MG63 (cell line): ENCODE data around the gene SEC61B. TPM values are rescaled to one million over a fixed set of nuclear protein-coding genes. Genes with fewer than 3 reads are reported as not detected.

ENCODE experiments used
- DNase-seq: peaks from one replicate; pipeline ENCODE4 v3.0.0-alpha.2; 2020
- H3K27me3 ChIP-seq: fragments of 250-450 bp; sonication (Bioruptor Pico); 2 replicates; pipeline ENCODE4 v1.5.1; 2020; ENCODE audit warnings: mild to moderate bottlenecking, moderate library complexity
- H3K36me3 ChIP-seq: fragments of 250-450 bp; sonication (Bioruptor Pico); 2 replicates; pipeline ENCODE4 v1.5.1; 2020; ENCODE audit warnings: mild to moderate bottlenecking, moderate library complexity
- H3K4me3 ChIP-seq: fragments of 250-450 bp; sonication (Bioruptor Pico); 2 replicates; pipeline ENCODE4 v1.5.1; 2020; ENCODE audit warnings: mild to moderate bottlenecking, moderate library complexity
- H3K9me3 ChIP-seq: fragments of 250-450 bp; sonication (Bioruptor Pico); 2 replicates; pipeline ENCODE4 v1.5.1; 2020; ENCODE audit warnings: mild to moderate bottlenecking, moderate library complexity
- total RNA-seq: library from RNA; depleted of rRNA; stranded (reverse); fragments of >200 nt; shearing (Covaris generic); gene quantifications from 2 replicates; pipeline ENCODE4 v1.2.3, GENCODE V29; 2014; ENCODE audit warnings: low replicate concordance

SEC61B gene
- total RNA-seq, 1 experiment from 2014 or later: 171 TPM

GRCh38 chr9:99253134-99253533, 31.1 kb downstream of the SEC61B start:
- H3K4me3 ChIP-seq: no peak overlapping the region
- H3K9me3 ChIP-seq: no peaks in the 10 kb centered on the region
- DNase-seq: no peak
- no peaks in the 10 kb centered on the region for H3K36me3 ChIP-seq
- no peaks in the 10 kb centered on the region for H3K27me3 ChIP-seq

GRCh38 chr9:99253772-99254431, 31.8 kb downstream of the SEC61B start:
- Histone ChIP-seq H3K9me3 (no peaks in the 10 kb centered on the region), H3K36me3 (no peaks in the 10 kb centered on the region), H3K4me3 (no peak overlapping the region), H3K27me3 (no peaks in the 10 kb centered on the region)
- peak; percentile 58 for DNase-seq

- Histone ChIP-seq H3K36me3 (no peaks in the 10 kb centered on the region), H3K4me3 (no peak overlapping the region), H3K9me3 (no peaks in the 10 kb centered on the region), H3K27me3 (no peaks in the 10 kb centered on the region)
- no peak for DNase-seq
Measured at GRCh38 chr9:99255651-99256050, 33.6 kb downstream of the SEC61B start.

GRCh38 chr9:99257723-99258389, 35.8 kb downstream of the SEC61B start:
- Histone ChIP-seq H3K36me3 (no peaks in the 10 kb centered on the region), H3K9me3 (no peaks in the 10 kb centered on the region), H3K4me3 (no peak overlapping the region), H3K27me3 (no peaks in the 10 kb centered on the region)
- DNase-seq: no peak

GRCh38 chr9:99259231-99259918, 37.3 kb downstream of the SEC61B start:
- no peaks in the 10 kb centered on the region for H3K9me3 ChIP-seq
- no peak for DNase-seq
- no peak overlapping the region for H3K4me3 ChIP-seq
- no peaks in the 10 kb centered on the region for H3K27me3 ChIP-seq
- no peaks in the 10 kb centered on the region for H3K36me3 ChIP-seq

- DNase-seq: no peak
- no peaks in the 10 kb centered on the region for H3K36me3 ChIP-seq
- no peaks in the 10 kb centered on the region for H3K27me3 ChIP-seq
- H3K4me3 ChIP-seq: no peak overlapping the region
- no peaks in the 10 kb centered on the region for H3K9me3 ChIP-seq
Measured at GRCh38 chr9:99261923-99262322, 39.8 kb downstream of the SEC61B start.

GRCh38 chr9:99262949-99263418, 40.9 kb downstream of the SEC61B start:
- Histone ChIP-seq H3K4me3 (no peak overlapping the region), H3K36me3 (no peaks in the 10 kb centered on the region), H3K9me3 (no peaks in the 10 kb centered on the region), H3K27me3 (no peaks in the 10 kb centered on the region)
- DNase-seq: no peak

GRCh38 chr9:99264070-99264680, 42.1 kb downstream of the SEC61B start:
- DNase-seq: peak; percentile 10

GRCh38 chr9:99265691-99266090, 43.6 kb downstream of the SEC61B start:
- no peak for DNase-seq
- Histone ChIP-seq H3K4me3 (no peak overlapping the region), H3K36me3 (no peaks in the 10 kb centered on the region), H3K9me3 (no peaks in the 10 kb centered on the region), H3K27me3 (no peaks in the 10 kb centered on the region)

More at GRCh38 chr9:99264070-99264680, 42.1 kb downstream of the SEC61B start:
- Histone ChIP-seq H3K9me3 (no peaks in the 10 kb centered on the region), H3K4me3 (no peak overlapping the region), H3K27me3 (no peaks in the 10 kb centered on the region), H3K36me3 (no peaks in the 10 kb centered on the region)

GRCh38 chr9:99266255-99267023, 44.4 kb downstream of the SEC61B start:
- peak; percentile 33 for DNase-seq
- no peak overlapping the region for H3K4me3 ChIP-seq
- no peaks in the 10 kb centered on the region for H3K9me3 ChIP-seq
- H3K27me3 ChIP-seq: no peaks in the 10 kb centered on the region
- no peaks in the 10 kb centered on the region for H3K36me3 ChIP-seq

- no peak overlapping the region for H3K4me3 ChIP-seq
- peak; percentile 9 for DNase-seq
- H3K9me3 ChIP-seq: no peaks in the 10 kb centered on the region
- H3K36me3 ChIP-seq: no peaks in the 10 kb centered on the region
- H3K27me3 ChIP-seq: no peaks in the 10 kb centered on the region
Measured at GRCh38 chr9:99269416-99269815, 47.3 kb downstream of the SEC61B start.

GRCh38 chr9:99270491-99270890, 48.4 kb downstream of the SEC61B start:
- Histone ChIP-seq H3K9me3 (no peaks in the 10 kb centered on the region), H3K4me3 (no peak overlapping the region), H3K27me3 (no peaks in the 10 kb centered on the region), H3K36me3 (no peaks in the 10 kb centered on the region)
- no peak for DNase-seq

GRCh38 chr9:99272836-99273235, 50.8 kb downstream of the SEC61B start:
- H3K4me3 ChIP-seq: no peak overlapping the region
- no peaks in the 10 kb centered on the region for H3K36me3 ChIP-seq
- DNase-seq: no peak
- no peaks in the 10 kb centered on the region for H3K27me3 ChIP-seq
- H3K9me3 ChIP-seq: no peaks in the 10 kb centered on the region

GRCh38 chr9:99274016-99274415, 51.9 kb downstream of the SEC61B start:
- Histone ChIP-seq H3K9me3 (no peaks in the 10 kb centered on the region), H3K36me3 (no peaks in the 10 kb centered on the region), H3K27me3 (no peaks in the 10 kb centered on the region), H3K4me3 (no peak overlapping the region)
- no peak for DNase-seq

- DNase-seq: no peak
- Histone ChIP-seq H3K36me3 (no peaks in the 10 kb centered on the region), H3K4me3 (no peak overlapping the region), H3K9me3 (no peaks in the 10 kb centered on the region), H3K27me3 (no peaks in the 10 kb centered on the region)
Measured at GRCh38 chr9:99274495-99274894, 52.4 kb downstream of the SEC61B start.
